Fibroblast of mammary gland (primary cell): ENCODE results near the gene LRRC17.
"Not testable (repeated sequence)": the region's sequence is repeated elsewhere in the genome, so short reads cannot be mapped to it uniquely, and the experiment has no call there.

Experiments
- DNase-seq: peaks from one replicate; pipeline ENCODE4 v3.0.0-alpha.2; 2010; ENCODE audit warnings: low read depth
- H3K4me3 ChIP-seq: 2 replicates; pipeline ENCODE4 v1.5.1; 2011; ENCODE audit warnings: low read depth, mild to moderate bottlenecking, low read length, moderate library complexity; ENCODE audit not compliant: control insufficient read depth
- CTCF ChIP-seq: conservative IDR thresholded peaks from 2 replicates; pipeline ENCODE4 v1.5.1; 2011; ENCODE audit warnings: low read depth, low read length, inconsistent platforms; ENCODE audit not compliant: control insufficient read depth, insufficient read depth

Gene LRRC17

GRCh38 chr7:102897211-102897631, 15.6 kb upstream of the LRRC17 start:
- no peak overlapping the region for H3K4me3 ChIP-seq
- TF ChIP-seq CTCF: no peak
- DNase-seq: no peak

GRCh38 chr7:102897856-102898531, 14.8 kb upstream of the LRRC17 start:
- no peak for DNase-seq
- H3K4me3 ChIP-seq: no peak overlapping the region
- TF ChIP-seq CTCF: no peak

- TF ChIP-seq CTCF: no peak
- DNase-seq: no peak
- H3K4me3 ChIP-seq: no peak overlapping the region
Observed at GRCh38 chr7:102898532-102898859, 14.3 kb upstream of the LRRC17 start.

GRCh38 chr7:102902052-102902451, 10.7 kb upstream of the LRRC17 start:
- not testable (repeated sequence) for H3K4me3 ChIP-seq, DNase-seq

- not testable (repeated sequence) for DNase-seq, H3K4me3 ChIP-seq
Observed at GRCh38 chr7:102903576-102903975, 9.2 kb upstream of the LRRC17 start.

GRCh38 chr7:102908676-102909075, 4.1 kb upstream of the LRRC17 start:
- no peak for TF ChIP-seq CTCF
- H3K4me3 ChIP-seq: no peak overlapping the region
- no peak for DNase-seq

- TF ChIP-seq CTCF: no peak
- no peak for DNase-seq
- H3K4me3 ChIP-seq: peak overlapping the region; percentile 54
Observed at GRCh38 chr7:102913826-102914225, 1.0 kb downstream of the LRRC17 start.

GRCh38 chr7:102914585-102914984, 1.8 kb downstream of the LRRC17 start:
- H3K4me3 ChIP-seq: peak overlapping the region; percentile 25
- no peak for TF ChIP-seq CTCF
- peak; percentile 91 for DNase-seq
